IPS-11a (cell line): ENCODE data around the gene CCDC178.
A peak's percentile ranks its signal among the peaks of the same experiment; 100 is the strongest.
"Not testable (repeated sequence)": the region's sequence is repeated elsewhere in the genome, so short reads cannot be mapped to it uniquely, and the experiment has no call there.

ENCODE experiments used
- H3K4me3 ChIP-seq: one replicate; pipeline ENCODE4 v1.5.1; 2013; ENCODE audit warnings: low read depth, low read length, control low read depth

CCDC178 gene, protein sequence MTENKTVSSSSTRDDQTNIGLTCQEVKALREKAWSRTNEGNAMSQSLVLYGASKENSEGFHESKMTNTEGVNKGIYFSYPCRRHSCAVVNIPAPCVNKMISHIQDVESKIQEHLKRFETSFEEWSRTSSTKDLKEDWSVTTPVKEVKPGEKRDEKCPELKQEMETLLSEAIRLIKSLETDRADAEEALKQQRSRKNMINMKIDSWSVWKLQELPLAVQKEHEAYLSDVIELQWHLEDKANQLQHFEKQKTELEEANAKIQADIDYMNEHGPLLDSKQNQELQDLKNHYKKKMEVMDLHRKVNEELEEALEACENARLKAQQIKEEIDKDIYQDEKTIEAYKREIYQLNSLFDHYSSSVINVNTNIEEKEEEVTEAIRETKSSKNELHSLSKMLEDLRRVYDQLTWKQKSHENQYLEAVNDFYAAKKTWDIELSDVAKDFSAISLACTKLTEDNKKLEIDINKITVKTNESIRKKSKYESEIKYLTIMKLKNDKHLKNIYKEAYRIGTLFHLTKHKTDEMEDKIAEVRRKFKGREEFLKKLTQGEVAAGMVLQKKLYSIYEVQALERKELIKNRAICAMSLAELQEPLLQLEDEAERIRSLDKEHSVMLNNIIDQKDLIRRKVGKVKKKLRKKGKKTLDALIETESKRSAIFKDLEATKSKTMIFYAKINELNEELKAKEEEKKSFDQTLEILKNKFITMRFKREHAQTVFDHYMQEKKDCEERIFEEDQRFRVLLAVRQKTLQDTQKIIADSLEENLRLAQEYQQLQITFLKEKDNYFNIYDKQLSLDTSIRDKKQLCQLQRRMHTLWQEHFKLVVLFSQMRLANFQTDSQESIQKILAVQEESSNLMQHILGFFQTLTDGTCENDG

DNA sequence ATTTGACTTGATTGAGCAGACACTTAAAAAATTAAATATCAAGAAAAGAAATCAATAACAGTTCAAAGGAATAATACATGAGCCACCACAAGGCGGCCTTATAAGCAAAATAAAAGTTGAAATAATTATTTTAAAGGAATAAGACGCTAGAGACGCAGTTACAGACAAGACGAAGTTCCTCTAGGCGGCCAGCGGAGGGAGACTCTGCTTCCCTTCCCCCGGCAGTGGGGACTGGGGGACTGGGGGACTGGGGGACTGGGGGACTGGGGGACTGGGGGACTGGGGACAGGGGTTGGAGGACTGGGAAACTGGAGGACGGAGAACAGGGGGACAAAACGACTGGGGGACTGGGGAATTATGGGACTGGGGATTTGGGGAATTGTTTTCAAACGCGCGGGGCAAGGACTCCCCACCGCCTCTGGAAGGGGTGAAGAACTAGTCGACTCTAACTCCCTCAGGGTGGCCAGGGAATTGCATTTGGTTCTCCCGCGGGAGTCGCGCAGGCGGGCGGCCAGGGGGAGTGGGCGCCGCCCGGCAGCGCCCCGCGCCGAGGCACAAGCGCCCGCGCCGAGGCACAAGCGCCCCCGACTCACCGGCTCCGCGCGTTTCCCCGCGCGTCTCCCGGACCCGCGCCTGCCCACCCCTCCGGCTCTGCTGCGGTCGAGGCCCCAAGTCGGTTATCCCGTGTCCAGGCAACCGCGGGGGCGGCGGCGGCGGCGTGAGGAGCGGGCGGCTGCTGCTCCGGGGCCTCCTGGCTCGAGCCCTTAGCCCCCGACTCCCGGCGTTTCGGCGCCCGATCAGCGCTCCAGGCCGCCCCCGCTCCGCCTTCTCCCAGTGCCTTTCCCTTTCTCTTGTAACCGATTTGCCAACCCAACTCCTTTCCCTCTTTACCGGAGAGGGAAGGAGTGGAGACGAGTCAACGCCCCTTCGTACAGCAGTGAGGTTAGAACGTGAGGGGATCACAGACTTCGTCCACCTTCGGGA, at the start of gene CCDC178:
TSS of gene CCDC178 (minus strand) at position 662 of the 984 bp plus-strand sequence. CDS start 28,633 bp downstream, outside the sequence.
- peak within 1 kb of the TSS; percentile 44 for H3K4me3 ChIP-seq

DNA sequence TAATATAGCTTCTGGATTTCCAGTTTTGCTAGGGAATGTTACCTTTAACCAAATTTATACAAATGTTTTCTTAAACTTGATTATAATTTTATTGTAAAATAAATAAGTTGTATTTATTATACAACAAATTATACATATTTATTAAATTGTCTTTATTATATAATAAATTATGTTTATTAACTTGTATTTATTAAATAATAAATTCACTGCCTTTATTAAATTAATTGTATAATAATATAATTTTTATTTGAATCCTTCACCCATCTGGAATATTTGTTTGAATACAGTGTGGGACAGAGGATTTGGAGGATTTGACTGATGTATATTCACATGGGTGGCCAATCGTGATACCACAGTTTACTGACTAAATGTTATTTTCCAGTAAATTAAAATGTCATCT, 43.4 kb upstream of the CCDC178 start:
- H3K4me3 ChIP-seq, result no peak overlapping the region

DNA sequence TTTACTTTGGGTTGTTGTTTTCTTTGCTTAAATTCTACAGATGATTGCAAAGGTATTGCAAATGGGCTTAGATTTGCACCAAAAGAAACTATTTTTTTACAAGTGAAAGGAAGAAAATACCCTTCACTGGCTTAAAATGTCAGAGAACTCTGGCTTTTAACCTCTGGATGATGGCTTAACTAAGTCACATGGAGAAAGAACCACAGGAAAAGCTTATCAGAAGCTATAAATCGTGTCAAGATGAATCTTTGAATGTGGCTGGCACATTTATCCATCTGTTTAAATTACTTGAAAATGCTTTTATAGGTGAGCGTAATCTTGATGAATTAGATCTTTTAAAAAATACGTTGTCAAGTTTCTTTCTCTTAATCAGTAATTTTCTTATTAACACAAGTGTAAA, 32.0 kb upstream of the CCDC178 start:
- no peak overlapping the region for H3K4me3 ChIP-seq

DNA sequence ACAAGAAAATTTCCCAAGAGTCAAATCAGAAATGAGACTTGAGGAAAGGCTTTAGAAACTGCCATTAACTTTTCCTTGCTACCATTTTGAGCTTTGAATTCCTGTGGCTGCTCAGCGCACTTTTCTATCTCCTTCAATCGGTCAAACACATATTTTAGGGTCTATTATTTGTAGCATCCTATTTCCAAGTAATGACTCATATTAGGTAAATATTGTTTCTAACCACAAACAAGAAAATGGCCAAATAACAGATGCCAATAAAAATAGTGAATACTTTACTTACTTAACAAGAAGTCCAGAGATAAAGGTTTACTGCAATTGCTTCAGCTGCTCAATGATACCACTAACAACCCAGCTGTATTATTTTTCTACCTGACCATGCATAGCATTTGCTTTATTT, 29.7 kb upstream of the CCDC178 start:
- no peak overlapping the region for H3K4me3 ChIP-seq

DNA sequence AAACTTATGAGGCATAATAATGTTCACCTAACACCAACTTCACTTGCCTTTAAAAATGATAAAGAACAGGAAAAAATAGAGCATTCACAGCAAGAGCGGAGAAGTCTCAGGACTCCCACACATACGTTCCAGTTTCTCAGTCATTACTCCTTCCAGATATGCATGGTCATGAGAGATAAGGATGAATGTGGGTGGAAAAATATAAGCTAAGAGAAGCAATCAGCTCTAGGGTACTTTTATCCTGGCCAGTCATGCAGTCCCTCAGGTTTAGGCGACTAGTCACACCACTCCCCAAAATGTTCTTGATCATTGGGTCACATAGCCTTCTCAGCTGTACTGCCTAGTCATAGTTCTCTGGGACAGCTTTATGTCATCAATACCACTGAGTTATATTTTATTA, 29.2 kb upstream of the CCDC178 start:
- H3K4me3 ChIP-seq, result no peak overlapping the region

DNA sequence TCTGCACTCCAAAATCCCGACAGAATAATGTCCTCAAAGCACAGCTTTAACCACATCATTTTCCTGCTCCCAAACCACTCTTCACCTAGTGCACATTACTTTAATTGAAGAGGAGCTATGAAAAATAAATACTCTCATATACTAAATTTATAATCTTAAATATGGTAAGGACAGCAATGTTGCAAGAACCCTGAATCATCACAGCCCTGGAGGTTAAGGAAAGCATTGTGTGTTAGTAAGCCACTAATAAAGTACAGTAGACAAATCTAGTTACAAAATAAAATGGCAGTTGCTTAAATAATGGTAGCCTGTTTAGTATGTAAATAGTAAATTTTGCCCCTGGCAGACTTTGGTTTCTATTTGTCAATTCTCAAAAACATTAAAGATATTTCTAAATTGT, 27.0 kb upstream of the CCDC178 start:
- no peak overlapping the region for H3K4me3 ChIP-seq

DNA sequence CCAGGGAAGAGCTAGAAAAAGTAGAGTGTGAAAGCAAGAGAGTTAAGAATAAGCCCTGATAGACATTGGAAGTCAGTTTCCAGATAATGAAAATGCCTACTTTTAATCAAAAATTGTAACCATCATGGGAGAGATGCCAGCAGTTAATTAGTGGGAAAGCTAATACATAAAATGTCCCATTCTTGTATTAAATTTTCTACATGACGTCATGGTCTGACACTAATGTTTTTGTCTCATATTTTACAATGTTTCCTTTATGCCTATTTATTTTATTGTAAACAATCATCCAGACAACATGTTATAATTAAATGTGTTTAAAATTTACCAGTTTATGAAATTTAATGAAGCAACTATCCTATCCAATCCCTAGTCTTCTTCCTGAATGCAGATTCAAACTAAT, 26.3 kb upstream of the CCDC178 start:
- H3K4me3 ChIP-seq, result no peak overlapping the region

DNA sequence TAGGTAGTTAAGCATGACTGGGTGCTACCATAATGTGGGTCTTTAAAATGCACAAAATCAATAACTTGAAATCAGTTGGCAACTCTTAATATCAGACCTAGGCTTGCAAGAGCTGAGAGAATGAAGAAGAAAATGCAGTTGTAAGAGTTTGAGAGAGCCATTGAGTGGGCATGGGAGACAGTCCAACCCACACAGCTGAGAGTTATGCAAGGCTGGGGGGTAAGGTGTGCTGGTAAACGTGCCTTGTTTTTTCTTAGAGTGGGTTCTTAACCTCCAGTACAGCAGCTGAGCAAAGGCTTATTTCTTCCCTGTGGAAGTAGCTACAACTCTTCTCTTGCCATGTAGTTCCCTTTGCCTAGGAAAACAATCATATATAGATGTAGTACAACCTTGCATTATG, 20.2 kb upstream of the CCDC178 start:
- no peak overlapping the region for H3K4me3 ChIP-seq

DNA sequence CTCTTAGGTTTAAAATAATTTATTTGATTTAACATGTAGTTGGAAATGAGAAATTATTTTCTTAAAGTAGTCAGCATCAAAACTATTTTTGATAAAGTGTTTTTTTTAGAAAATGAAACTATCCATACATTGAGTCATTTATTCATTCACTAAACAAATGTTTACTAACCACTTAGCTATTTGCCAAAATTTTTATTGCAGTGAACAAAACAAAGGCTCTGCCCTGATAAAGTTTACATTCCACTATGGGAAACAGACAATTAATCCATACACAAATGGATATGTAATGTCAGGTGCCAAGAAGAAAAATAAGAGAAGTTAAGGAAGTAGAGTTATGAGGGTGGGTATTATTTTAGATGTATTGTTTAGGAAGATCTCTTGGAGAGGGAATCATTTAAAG, 19.1 kb upstream of the CCDC178 start:
- no peak overlapping the region for H3K4me3 ChIP-seq

DNA sequence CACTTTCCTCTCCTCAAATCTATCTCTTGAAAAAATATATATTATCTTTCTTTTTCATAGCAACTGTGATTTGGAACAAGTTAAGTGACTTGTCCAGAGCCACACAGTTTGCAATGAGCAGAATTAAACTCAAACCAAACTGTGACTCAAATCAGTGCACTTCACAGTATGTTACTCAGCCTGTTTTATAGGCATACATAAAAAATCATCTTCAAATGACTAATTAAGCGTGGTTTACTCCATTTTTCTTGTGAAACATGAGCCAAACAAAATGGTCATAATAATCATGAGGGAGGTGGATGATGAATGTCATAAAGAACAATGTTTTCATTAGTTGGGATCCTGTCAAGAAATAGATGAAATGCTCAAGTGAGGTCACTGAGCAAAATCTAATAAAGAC, 6.1 kb upstream of the CCDC178 start:
- H3K4me3 ChIP-seq, result no peak overlapping the region

DNA sequence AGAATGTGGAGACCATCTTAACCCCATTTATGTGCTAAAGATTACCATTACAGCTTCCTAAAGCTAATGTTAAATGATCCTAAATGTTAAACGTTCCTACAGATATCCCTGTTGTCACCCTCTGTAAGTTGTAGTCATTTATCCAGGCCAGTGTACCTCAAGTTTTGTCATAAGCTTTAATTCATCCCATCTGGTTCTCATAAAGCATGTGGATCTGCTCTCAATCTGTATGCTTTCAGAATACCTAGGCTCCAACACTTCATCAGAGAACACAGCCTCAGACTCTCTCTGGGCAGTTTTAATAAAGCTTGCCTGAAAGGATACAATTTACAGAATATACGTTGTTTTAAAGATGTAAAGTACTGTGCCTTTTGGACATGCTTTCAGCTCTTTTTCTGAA, 4.2 kb upstream of the CCDC178 start:
- H3K4me3 ChIP-seq, result no peak overlapping the region

DNA sequence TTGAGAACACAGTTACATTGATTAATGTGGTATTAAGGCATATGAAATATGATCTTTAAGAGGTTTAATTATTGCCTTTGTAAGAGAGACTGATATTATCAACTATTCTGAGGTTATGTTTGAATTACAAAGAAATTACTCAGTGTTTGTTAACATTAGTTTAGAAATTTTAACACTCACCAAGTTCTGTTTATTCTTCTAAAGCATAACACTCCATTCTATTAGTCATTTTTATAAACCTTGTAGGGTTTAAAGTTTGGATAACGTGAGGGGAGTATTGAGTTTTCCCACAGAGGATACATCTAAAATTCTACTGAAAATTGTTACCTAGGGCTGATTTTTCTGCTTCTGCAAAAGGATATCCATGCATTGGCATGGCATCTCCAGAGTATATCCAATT, 7.7 kb downstream of the CCDC178 start:
- H3K4me3 ChIP-seq, result no peak overlapping the region

DNA sequence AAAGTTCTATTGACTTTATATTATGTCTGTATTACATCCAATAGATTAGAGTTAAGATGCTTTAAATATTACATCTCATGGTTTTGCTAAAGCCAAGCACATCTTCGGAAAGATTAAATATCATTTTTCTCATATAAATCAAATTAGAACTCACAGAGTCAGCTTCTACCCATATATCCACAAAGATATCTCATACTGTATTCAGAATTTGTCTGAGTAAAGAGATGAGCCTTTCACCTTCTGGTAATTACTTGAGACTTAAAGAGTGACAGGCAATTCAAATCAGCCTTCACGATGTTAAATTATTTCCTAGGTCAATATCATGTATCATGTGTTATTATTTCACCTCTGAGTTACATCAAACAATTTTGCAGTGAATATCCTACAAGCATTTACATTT, 13.0 kb downstream of the CCDC178 start:
- H3K4me3 ChIP-seq, result no peak overlapping the region

DNA sequence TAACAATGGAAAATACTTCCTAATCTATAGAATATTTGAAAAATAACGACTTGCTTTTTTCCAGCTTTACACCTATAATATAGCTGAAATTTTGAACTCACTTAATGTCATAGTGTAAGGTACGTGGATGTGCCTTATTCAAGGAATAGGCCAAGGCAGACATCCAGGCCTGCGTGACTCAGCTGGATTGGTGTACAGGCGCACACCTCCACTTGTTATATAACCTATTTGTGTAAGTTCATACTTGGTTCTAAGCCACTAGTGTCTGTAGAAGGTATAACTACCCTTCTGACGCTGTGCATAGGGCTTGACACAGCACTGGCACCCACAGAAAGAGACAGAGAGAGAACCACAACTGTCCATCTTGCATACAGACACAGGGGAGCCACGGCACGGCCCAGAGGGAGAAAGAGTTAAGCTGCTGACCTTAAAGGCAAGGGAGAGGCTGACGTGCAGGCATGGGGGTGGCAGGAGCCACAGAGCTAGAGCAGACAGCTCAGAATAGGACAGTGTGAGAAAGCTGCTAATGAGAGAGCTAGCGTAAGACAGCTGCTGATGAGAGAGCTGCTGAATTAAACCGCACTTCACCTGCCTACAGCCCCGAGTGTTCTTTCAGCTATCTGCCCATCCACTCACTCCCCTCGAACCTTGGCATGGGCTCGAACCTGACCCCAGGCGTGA, 16.1 kb downstream of the CCDC178 start:
- no peak overlapping the region for H3K4me3 ChIP-seq

DNA sequence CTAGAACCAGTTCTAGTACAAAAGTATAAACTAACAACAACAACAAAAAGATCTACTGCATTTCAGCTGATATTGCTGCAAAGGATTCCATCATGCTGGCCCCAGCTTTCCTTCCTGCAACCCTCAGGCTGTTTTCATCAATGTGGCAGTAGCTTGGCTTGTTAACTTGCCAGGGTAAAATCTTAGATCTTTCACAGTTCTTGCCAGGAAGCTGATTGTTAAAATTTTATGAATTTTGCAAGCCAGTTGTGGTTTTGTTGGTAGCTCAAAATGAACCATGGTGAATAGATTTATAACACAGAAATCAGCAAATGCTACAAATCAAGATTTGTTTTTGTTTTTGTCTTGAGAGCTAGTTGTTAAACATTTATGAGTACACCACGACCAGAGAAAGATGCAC, 19.3 kb downstream of the CCDC178 start:
- no peak overlapping the region for H3K4me3 ChIP-seq

DNA sequence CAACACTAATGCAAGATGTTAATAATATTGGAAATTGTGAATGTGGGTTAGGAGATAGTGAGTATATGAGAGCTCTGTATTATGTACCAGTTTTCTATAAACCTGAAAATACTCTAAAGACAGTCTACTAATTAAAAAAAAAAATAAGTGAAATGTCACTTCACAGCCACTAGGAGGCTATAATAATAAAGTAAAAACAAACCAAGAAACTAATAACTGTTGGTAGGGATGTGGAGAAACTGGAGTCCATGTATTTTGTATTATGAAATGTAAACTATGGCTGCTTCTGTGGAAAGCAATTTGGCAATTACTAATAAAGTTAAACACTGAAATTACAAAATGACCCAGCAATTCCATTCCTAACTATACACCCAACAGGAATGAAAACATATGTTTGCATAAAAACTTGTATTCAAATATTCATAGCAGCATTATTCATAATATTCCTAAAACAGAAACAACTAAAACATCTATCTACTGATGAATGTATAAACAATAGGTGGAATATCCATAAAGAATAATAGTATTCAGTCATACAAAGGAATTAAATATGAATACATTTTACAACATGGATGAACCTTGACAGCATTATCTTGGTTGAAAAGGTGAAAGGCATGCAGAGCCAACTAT, 36.2 kb downstream of the CCDC178 start:
- no peak overlapping the region for H3K4me3 ChIP-seq

DNA sequence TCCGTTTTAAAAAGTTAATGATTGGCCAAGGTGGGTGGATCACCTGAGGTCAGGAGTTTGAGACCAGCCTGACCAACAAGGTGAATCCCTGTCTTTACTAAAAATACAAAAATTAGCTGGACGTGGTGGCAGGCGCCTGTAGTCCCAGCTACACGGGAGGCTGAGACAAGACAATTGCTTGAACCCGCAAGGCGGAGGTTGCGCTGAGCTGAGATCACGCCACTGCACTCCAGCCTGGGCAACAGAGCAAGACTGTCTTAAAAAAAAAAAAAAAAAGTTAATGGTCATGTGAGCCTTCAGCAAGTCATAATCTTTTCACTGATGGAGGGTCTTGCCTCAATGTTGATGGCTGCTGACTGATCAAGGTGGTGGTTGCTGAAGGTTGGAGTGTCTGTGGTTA, 41.6 kb downstream of the CCDC178 start:
- not testable (repeated sequence) for H3K4me3 ChIP-seq

DNA sequence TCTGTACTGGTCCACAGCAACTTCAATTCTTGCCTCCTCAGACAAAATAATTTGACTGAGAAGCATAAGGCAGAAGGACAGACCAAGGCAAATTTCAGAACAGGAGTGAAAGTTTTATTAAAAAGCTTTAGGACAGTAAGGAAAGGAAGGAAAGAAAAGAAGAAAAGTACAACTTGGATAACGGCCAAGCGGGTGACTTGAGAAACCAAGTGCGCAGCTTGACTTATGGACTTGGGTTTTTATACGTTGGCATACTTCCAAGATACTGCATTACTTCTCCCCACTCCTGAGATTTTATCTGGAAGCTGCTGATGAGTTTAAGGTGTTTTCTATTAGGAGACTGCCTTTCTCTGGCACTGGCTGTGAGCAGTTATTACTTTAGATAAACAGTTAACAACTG, 64.7 kb downstream of the CCDC178 start:
- no peak overlapping the region for H3K4me3 ChIP-seq

DNA sequence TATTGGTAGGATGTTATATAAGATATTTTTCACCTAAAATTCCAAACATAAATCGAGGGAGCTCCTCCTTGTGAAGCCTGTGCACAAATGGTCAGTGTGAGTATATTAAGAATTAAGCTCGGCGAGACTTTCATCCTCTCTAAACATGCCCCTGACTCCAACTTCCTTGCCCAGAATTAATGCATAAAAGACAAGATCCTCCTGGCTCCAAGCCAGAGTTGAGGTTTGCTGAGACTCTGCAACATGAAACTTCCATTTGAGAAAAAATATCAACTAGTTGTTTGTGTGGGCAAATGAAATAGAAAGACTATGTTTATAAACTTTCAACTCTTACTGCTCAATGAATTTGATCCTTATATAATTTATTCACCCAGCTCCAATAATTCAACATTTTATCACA, 68.1 kb downstream of the CCDC178 start:
- no peak overlapping the region for H3K4me3 ChIP-seq
